ENCODE results near the gene LMTK2.
A peak's percentile ranks its signal among the peaks of the same experiment; 100 is the strongest.

The LMTK2 gene

DNA sequence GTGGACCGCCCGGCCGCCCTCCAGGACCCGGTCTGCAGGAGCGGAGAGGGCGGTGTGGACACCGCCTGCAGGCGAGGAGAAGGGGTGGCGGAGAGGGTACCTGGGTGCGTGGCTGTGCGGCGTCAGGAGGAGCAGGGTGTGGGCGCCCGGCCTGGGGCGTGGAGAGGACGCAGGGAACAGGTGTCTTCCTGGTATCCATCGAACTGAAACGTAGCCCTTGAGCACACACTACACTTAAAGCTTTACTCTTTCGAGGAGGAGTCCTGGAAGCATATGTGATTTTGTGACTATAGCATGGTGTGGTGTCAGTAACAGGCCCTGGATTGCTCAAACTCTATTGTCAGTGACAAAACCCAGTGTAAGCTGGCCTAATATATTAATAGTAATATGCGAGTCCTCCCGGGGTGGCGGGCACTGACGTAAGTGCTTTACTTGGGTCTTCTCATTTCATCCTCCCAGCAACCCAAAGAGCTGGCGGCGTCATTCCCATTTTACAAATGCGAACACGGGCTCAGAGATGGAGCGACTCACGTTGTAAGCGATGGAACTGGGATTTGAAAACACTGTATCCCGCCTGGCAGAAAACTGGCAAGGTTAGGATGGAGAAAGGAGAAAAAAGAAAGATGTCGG, 145.9 kb downstream of the LMTK2 start:
- H3F3A ChIP-seq (ENCODE audit: insufficient read depth), result peaks cover 10% of the 10 kb centered on the region
- no peaks in the 10 kb centered on the region for H3K27me3 ChIP-seq (ENCODE audit: low read length)
- H3K4me3 ChIP-seq (ENCODE audit: insufficient read depth, low read length, poor library complexity, severe bottlenecking), result peak overlapping the region; percentile 63
- H3K9me2 ChIP-seq (replicated peaks; ENCODE audit: insufficient read depth, low read length), result no peaks in the 10 kb centered on the region
- H3K27ac ChIP-seq (ENCODE audit: low read depth, low read length), result no peak overlapping the region
- no peaks in the 10 kb centered on the region for H3K36me3 ChIP-seq (ENCODE audit: low read length)
- no peak for TF ChIP-seq EZH2phosphoT487 (conservative IDR thresholded peaks at IDR 0.05; ENCODE audit: low read length)
- TF ChIP-seq, protein P1, sequence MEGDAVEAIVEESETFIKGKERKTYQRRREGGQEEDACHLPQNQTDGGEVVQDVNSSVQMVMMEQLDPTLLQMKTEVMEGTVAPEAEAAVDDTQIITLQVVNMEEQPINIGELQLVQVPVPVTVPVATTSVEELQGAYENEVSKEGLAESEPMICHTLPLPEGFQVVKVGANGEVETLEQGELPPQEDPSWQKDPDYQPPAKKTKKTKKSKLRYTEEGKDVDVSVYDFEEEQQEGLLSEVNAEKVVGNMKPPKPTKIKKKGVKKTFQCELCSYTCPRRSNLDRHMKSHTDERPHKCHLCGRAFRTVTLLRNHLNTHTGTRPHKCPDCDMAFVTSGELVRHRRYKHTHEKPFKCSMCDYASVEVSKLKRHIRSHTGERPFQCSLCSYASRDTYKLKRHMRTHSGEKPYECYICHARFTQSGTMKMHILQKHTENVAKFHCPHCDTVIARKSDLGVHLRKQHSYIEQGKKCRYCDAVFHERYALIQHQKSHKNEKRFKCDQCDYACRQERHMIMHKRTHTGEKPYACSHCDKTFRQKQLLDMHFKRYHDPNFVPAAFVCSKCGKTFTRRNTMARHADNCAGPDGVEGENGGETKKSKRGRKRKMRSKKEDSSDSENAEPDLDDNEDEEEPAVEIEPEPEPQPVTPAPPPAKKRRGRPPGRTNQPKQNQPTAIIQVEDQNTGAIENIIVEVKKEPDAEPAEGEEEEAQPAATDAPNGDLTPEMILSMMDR (IDR thresholded peaks at IDR 0.05; ENCODE audit: insufficient read depth, low read length, poor library complexity, severe bottlenecking), result no peak
- H4K20me1 ChIP-seq (ENCODE audit: low read depth, low read length), result no peaks in the 10 kb centered on the region
- peaks cover 8% of the 10 kb centered on the region for H3K79me2 ChIP-seq (ENCODE audit: insufficient read depth, low read length)
- H3K4me2 ChIP-seq (ENCODE audit: low read depth, low read length, poor library complexity, severe bottlenecking), result peak overlapping the region; percentile 63
- peak overlapping the region; percentile 65 for H3K9ac ChIP-seq (ENCODE audit: low read length)
- no peaks in the 10 kb centered on the region for H3K9me3 ChIP-seq (ENCODE audit: insufficient read depth, low read length)
- peak overlapping the region; percentile 82 for H2AFZ ChIP-seq (ENCODE audit: low read depth, low read length, severe bottlenecking)

DNA sequence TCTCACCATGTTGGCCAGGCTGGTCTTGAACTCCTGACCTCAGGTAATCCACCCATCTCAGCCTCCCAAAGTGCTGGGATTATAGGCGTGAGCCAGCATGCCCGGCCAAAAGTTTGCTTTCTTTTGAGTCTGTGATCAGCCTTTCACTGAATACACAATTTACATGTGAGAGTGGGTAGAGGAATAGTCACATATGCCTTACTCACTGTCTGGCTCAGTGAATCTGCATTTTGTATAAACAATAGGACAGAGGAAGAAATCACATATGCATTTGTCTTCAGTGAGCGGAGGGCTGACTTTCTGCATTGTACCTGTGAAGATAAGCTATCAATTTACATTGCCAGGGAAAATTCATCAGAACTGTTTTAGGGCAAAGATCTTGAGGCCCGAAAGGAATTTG, 147.9 kb downstream of the LMTK2 start:
- no peak overlapping the region for H2AFZ ChIP-seq (ENCODE audit: low read depth, low read length, severe bottlenecking)
- H3K79me2 ChIP-seq (ENCODE audit: insufficient read depth, low read length), result peaks cover 8% of the 10 kb centered on the region
- TF ChIP-seq EZH2phosphoT487 (conservative IDR thresholded peaks at IDR 0.05; ENCODE audit: low read length), result no peak
- TF ChIP-seq, protein P1 (IDR thresholded peaks at IDR 0.05; ENCODE audit: insufficient read depth, low read length, poor library complexity, severe bottlenecking), result no peak
- H3K9ac ChIP-seq (ENCODE audit: low read length), result no peak overlapping the region
- H3K9me2 ChIP-seq (replicated peaks; ENCODE audit: insufficient read depth, low read length), result no peaks in the 10 kb centered on the region
- no peak overlapping the region for H3K4me3 ChIP-seq (ENCODE audit: insufficient read depth, low read length, poor library complexity, severe bottlenecking)
- no peaks in the 10 kb centered on the region for H3K27me3 ChIP-seq (ENCODE audit: low read length)
- H4K20me1 ChIP-seq (ENCODE audit: low read depth, low read length), result no peaks in the 10 kb centered on the region
- H3K4me2 ChIP-seq (ENCODE audit: low read depth, low read length, poor library complexity, severe bottlenecking), result no peak overlapping the region
- peaks cover 10% of the 10 kb centered on the region for H3F3A ChIP-seq (ENCODE audit: insufficient read depth)
- no peaks in the 10 kb centered on the region for H3K9me3 ChIP-seq (ENCODE audit: insufficient read depth, low read length)
- no peak overlapping the region for H3K27ac ChIP-seq (ENCODE audit: low read depth, low read length)
- no peaks in the 10 kb centered on the region for H3K36me3 ChIP-seq (ENCODE audit: low read length)

DNA sequence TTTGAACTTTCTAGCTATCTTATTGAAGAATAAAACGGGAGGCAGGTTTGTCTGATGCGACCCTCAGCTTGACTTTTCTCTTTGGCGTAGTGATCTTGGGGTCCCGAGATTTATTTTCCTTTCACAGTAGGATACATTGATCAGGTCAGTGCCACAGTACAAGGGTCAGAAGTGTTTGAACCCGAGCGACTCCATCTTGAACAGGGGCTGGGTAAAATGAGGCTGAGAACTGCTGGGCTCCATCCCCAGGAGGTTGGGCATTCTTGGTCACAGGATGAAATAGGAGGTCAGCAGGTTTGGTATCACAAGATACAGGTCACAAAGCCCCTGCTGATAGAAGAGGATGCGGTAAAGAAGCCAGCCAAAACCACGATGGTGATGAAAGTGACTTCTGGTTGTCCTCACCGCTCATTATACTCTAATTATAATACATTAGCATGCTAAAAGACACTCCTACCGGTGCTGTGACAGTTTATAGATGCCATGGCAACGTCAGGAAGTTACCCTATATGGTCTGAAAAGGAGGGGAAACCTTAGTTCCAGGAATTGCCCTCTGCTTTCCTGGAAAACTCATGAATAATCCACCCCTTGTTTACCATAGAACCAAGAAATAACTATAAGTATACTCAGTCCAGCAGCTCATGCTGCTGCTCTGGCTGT, 148.4 kb downstream of the LMTK2 start:
- TF ChIP-seq, protein P1 (IDR thresholded peaks at IDR 0.05; ENCODE audit: insufficient read depth, low read length, poor library complexity, severe bottlenecking), result no peak
- no peak for TF ChIP-seq EZH2phosphoT487 (conservative IDR thresholded peaks at IDR 0.05; ENCODE audit: low read length)
- Histone ChIP-seq H3K9ac (ENCODE audit: low read length) (no peak overlapping the region), H4K20me1 (ENCODE audit: low read depth, low read length) (no peaks in the 10 kb centered on the region), H2AFZ (ENCODE audit: low read depth, low read length, severe bottlenecking) (no peak overlapping the region), H3K4me2 (ENCODE audit: low read depth, low read length, poor library complexity, severe bottlenecking) (no peak overlapping the region), H3F3A (ENCODE audit: insufficient read depth) (peaks cover 10% of the 10 kb centered on the region), H3K36me3 (ENCODE audit: low read length) (no peaks in the 10 kb centered on the region), H3K27me3 (ENCODE audit: low read length) (no peaks in the 10 kb centered on the region), H3K9me2 (replicated peaks; ENCODE audit: insufficient read depth, low read length) (no peaks in the 10 kb centered on the region), H3K27ac (ENCODE audit: low read depth, low read length) (no peak overlapping the region), H3K79me2 (ENCODE audit: insufficient read depth, low read length) (peaks cover 8% of the 10 kb centered on the region), H3K9me3 (ENCODE audit: insufficient read depth, low read length) (no peaks in the 10 kb centered on the region), H3K4me3 (ENCODE audit: insufficient read depth, low read length, poor library complexity, severe bottlenecking) (no peak overlapping the region)

All from SU-DHL-6 (cell line).